MM.1S (cell line): Measurements from ENCODE around the gene SMAD7.

Experiments
- DNase-seq: peaks from one replicate; pipeline ENCODE4 v3.0.0-alpha.2; 2015
- H2AFZ ChIP-seq: fragments of 300-600 bp; sonication (generic); 2 replicates; pipeline ENCODE4 v1.6.0; 2016; ENCODE audit warnings: antibody characterized with exemption, low read length
- H3F3A ChIP-seq: fragments of 300-600 bp; sonication (generic); 2 replicates; pipeline ENCODE4 v1.6.1; 2016; ENCODE audit warnings: mild to moderate bottlenecking, antibody characterized with exemption, low read length, moderate library complexity, mixed read lengths; ENCODE audit not compliant: insufficient read depth
- H3K27ac ChIP-seq: fragments of 300-600 bp; sonication (generic); 2 replicates; pipeline ENCODE4 v1.5.1; 2016; ENCODE audit warnings: mild to moderate bottlenecking, low read length
- H3K27me3 ChIP-seq: fragments of 300-600 bp; sonication (generic); replicated peaks from 2 replicates; pipeline ENCODE4 v1.6.0; 2016; ENCODE audit warnings: low read length; ENCODE audit not compliant: insufficient read depth
- H3K36me3 ChIP-seq: fragments of 300-600 bp; sonication (generic); replicated peaks from 2 replicates; pipeline ENCODE4 v1.6.1; 2016; ENCODE audit warnings: mild to moderate bottlenecking, low read length, mixed read lengths; ENCODE audit not compliant: insufficient read depth
- H3K4me1 ChIP-seq: fragments of 300-600 bp; sonication (generic); 2 replicates; pipeline ENCODE4 v1.6.1; 2016; ENCODE audit warnings: low read length, mixed read lengths
- H3K4me2 ChIP-seq: fragments of 300-600 bp; sonication (generic); 2 replicates; pipeline ENCODE4 v1.6.0; 2016; ENCODE audit warnings: low read depth, low read length
- H3K4me3 ChIP-seq: fragments of 300-600 bp; sonication (generic); 2 replicates; pipeline ENCODE4 v1.5.1; 2016; ENCODE audit warnings: low read length, mixed read lengths
- H3K79me2 ChIP-seq: fragments of 300-600 bp; sonication (generic); 2 replicates; pipeline ENCODE4 v1.6.1; 2016; ENCODE audit warnings: mixed run types, low read length, mixed read lengths
- H3K9ac ChIP-seq: fragments of 300-600 bp; sonication (generic); 2 replicates; pipeline ENCODE4 v1.6.1; 2016; ENCODE audit warnings: low read length, mixed read lengths
- H3K9me2 ChIP-seq: fragments of 300-600 bp; sonication (generic); replicated peaks from 2 replicates; pipeline ENCODE4 v1.6.1; 2016; ENCODE audit warnings: mild to moderate bottlenecking, low read length, mixed read lengths; ENCODE audit not compliant: insufficient read depth
- H3K9me3 ChIP-seq: fragments of 300-600 bp; sonication (generic); replicated peaks from 2 replicates; pipeline ENCODE4 v1.6.1; 2016; ENCODE audit warnings: mild to moderate bottlenecking, low read length, mixed read lengths; ENCODE audit not compliant: insufficient read depth
- H4K20me1 ChIP-seq: fragments of 300-600 bp; sonication (generic); 2 replicates; pipeline ENCODE4 v1.6.1; 2016; ENCODE audit warnings: mild to moderate bottlenecking, low read length, moderate library complexity, mixed read lengths; ENCODE audit not compliant: insufficient read depth
- EZH2 ChIP-seq: fragments of 300-600 bp; sonication (generic); optimal IDR thresholded peaks from 2 replicates; pipeline ENCODE3; 2017; ENCODE audit warnings: low read depth, mild to moderate bottlenecking, antibody characterized with exemption, low read length, mixed read lengths
- EZH2phosphoT487 ChIP-seq: fragments of 300-600 bp; sonication (generic); IDR thresholded peaks from 2 replicates; pipeline ENCODE4 v1.6.1; 2018; ENCODE audit warnings: antibody characterized with exemption, low read length
- TF ChIP-seq, protein P1 (sequence below): fragments of 300-600 bp; sonication (generic); IDR thresholded peaks from 2 replicates; pipeline ENCODE4 v1.5.1; 2016; ENCODE audit warnings: antibody characterized with exemption, low read length, mixed read lengths

The SMAD7 gene

DNA sequence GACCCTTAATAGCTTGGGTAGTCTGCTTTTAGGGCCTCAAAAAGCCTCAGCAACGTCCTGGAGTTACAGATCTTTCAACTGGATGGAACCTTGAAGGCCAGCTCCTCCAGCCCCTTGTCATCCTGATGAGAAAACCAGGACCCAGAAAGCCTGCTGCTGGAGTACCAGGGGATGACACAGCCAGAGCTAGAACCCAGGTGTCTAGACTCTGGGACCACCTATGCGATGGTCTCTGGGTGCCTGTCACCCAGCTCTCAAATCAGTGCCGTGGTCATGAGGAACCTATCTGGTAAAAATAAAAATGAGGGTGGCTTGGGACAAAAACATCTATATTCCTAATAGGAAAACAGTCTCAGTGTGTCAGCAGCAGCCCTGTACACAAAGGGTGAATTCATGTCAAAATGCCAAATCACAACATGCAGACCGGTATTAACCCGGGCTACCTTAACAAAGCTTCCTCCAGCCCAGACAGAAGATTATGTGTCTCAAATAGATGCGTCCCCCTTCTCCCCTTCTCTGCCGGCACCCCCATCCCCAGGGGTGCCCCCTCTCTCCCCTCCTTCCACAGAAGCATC lies 28.5 kb downstream of the SMAD7 start:
- H4K20me1 ChIP-seq, result no peaks in the 10 kb centered on the region
- no peaks in the 10 kb centered on the region for H3K9me2 ChIP-seq
- peaks cover 93% of the 10 kb centered on the region for H3K79me2 ChIP-seq
- peaks cover 68% of the 10 kb centered on the region for H3F3A ChIP-seq
- H3K27me3 ChIP-seq, result no peaks in the 10 kb centered on the region
- peak overlapping the region; percentile 43; the same call in 1 of the 2 replicates for H3K9ac ChIP-seq
- H3K4me1 ChIP-seq, result peaks cover 93% of the 10 kb centered on the region
- peak overlapping the region; percentile 40 for H3K4me3 ChIP-seq
- DNase-seq, result no peak
- no peak overlapping the region for H2AFZ ChIP-seq
- no peaks in the 10 kb centered on the region for H3K9me3 ChIP-seq
- peak overlapping the region; percentile 95; the same call in 1 of the 2 replicates for H3K4me2 ChIP-seq
- peaks cover 10% of the 10 kb centered on the region; the same call in 1 of the 2 replicates for H3K36me3 ChIP-seq
- TF ChIP-seq EZH2, result no peak
- no peak for TF ChIP-seq EZH2phosphoT487
- TF ChIP-seq, protein P1, sequence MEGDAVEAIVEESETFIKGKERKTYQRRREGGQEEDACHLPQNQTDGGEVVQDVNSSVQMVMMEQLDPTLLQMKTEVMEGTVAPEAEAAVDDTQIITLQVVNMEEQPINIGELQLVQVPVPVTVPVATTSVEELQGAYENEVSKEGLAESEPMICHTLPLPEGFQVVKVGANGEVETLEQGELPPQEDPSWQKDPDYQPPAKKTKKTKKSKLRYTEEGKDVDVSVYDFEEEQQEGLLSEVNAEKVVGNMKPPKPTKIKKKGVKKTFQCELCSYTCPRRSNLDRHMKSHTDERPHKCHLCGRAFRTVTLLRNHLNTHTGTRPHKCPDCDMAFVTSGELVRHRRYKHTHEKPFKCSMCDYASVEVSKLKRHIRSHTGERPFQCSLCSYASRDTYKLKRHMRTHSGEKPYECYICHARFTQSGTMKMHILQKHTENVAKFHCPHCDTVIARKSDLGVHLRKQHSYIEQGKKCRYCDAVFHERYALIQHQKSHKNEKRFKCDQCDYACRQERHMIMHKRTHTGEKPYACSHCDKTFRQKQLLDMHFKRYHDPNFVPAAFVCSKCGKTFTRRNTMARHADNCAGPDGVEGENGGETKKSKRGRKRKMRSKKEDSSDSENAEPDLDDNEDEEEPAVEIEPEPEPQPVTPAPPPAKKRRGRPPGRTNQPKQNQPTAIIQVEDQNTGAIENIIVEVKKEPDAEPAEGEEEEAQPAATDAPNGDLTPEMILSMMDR, result no peak
- peak overlapping the region; percentile 85; the same call in 1 of the 2 replicates for H3K27ac ChIP-seq

DNA sequence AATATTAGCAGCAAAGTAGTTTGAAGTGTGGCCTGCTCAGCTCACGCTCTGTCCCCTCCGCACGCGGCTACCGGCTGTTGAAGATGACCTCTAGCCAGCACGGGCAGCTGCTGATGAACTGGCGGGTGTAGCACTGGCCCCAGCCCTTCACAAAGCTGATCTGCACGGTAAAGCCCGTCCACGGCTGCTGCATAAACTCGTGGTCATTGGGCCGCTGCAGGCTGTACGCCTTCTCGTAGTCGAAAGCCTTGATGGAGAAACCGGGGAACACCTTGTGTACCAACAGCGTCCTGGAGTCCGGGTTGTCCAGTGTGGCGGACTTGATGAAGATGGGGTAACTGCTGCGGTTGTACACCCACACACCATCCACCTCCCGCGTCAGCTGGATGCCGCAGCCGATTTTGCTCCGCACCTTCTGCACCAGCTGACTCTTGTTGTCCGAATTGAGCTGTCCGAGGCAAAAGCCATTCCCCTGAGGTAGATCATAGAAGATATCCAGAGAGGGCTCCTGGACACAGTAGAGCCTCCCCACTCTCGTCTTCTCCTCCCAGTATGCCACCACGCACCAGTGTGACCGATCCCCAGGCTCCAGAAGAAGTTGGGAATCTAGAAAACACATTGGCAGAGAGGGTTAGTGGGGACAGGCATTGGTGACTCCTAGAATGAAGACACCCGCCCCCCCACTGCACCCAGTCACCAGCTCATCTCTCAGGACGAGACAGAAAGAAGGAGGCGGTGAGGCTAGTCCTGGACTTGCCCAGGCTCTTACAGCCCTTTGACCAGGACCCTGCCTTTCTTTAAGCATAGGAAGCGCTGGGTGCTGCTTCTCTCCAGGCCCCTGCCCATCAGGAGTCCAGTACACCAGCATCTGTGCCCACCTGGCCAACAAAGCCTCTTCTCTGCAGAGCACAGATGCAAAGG lies 29.2 kb downstream of the SMAD7 start:
- Histone ChIP-seq H3K9me3 (no peaks in the 10 kb centered on the region), H3K27me3 (no peaks in the 10 kb centered on the region), H3K9ac (no peak overlapping the region), H2AFZ (no peak overlapping the region), H3K9me2 (no peaks in the 10 kb centered on the region), H3K4me3 (no peak overlapping the region), H4K20me1 (no peaks in the 10 kb centered on the region), H3F3A (peaks cover 75% of the 10 kb centered on the region), H3K36me3 (peaks cover 10% of the 10 kb centered on the region; the same call in 1 of the 2 replicates), H3K4me1 (peaks cover 93% of the 10 kb centered on the region), H3K27ac (peak overlapping the region; percentile 2; the same call in 1 of the 2 replicates), H3K4me2 (no peak overlapping the region), H3K79me2 (peaks cover 88% of the 10 kb centered on the region)
- no peak for DNase-seq
- no peak for TF ChIP-seq EZH2
- no peak for TF ChIP-seq EZH2phosphoT487
- TF ChIP-seq, protein P1, result no peak

DNA sequence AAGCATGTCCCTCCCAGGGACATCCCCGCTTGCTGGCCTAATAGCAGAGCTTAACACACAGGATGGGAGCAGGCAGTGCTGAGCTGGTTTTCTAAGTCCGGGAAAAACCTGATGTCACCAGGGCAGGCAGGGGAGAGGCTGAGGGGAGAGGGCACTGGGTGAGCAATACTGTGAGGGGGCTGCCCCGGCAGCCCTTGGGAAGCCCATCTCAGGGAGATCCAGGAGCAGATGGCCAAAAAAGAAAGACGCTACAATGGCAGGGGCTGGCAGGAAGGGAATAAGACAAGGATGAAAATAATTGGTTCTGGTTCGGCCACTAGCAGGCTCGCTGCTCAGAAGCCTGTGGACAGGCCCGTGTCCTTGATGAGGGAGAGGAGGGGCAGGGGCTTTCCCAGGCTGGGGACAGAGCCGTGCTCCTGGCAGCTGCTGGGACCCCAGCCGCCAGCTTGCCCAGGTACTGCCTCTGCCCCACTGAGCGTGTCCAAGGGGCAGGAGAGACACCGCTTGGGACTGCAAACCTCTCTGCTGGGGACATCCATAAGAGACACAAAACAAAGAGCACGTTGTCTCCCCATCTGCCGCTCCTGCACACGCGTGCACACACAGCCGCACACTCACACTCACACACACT lies 30.2 kb downstream of the SMAD7 start:
- Histone ChIP-seq H3K9ac (no peak overlapping the region), H3K36me3 (peaks cover 10% of the 10 kb centered on the region; the same call in 1 of the 2 replicates), H3K79me2 (peaks cover 80% of the 10 kb centered on the region), H3K9me2 (no peaks in the 10 kb centered on the region), H3K4me1 (peaks cover 93% of the 10 kb centered on the region), H3K27ac (peak overlapping the region; percentile 7; the same call in 1 of the 2 replicates), H3K4me2 (no peak overlapping the region), H3K27me3 (no peaks in the 10 kb centered on the region), H3K9me3 (no peaks in the 10 kb centered on the region), H2AFZ (no peak overlapping the region), H3F3A (peaks cover 76% of the 10 kb centered on the region), H4K20me1 (no peaks in the 10 kb centered on the region), H3K4me3 (no peak overlapping the region)
- no peak for DNase-seq
- TF ChIP-seq EZH2phosphoT487, result no peak
- TF ChIP-seq, protein P1, result no peak
- TF ChIP-seq EZH2, result no peak
